Measurements from ENCODE around the gene CDKL1.

DNA sequence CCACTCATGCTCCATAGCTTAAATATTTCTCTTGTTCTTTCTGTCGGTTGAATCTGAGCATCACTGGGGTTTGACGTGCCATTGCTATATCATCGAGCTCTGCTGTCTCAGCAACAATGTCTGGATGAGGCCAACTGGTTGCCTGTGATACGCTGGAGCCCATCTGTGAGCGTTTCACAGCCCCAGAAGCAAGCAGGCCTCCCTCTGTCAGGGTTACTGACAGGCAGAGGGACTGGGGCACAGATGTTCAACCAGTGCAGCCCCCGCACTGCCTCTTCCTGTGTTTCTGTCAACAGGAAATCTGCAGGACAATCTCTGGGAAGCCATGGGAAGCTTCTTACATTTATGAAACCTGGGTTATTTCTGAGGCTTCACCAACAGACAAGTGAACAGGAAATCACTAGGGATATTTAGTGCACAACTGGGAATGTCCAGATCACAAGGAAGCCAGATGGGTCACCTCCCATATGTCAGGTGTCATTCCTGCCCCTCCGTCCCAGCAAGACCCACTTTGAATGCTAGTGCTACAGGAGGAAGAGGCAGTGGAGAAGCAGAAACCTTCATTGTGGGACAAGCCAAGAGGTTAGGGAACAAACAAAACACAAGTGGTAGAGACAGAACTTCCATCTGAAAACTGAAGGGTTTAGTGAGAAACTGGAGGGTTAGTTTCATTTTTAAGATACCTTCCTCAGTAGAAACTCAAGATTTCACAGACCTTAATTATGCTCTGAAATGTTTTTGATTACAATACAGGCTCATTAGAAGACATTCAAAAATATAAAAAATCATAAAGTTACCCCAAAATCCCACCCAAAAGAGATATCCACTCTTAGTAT, 60.5 kb downstream of the CDKL1 start:
- no peak for TF ChIP-seq EZH2 (IDR thresholded peaks at IDR 0.05; ENCODE audit: borderline replicate concordance, low read length)
- TF ChIP-seq, protein P1, sequence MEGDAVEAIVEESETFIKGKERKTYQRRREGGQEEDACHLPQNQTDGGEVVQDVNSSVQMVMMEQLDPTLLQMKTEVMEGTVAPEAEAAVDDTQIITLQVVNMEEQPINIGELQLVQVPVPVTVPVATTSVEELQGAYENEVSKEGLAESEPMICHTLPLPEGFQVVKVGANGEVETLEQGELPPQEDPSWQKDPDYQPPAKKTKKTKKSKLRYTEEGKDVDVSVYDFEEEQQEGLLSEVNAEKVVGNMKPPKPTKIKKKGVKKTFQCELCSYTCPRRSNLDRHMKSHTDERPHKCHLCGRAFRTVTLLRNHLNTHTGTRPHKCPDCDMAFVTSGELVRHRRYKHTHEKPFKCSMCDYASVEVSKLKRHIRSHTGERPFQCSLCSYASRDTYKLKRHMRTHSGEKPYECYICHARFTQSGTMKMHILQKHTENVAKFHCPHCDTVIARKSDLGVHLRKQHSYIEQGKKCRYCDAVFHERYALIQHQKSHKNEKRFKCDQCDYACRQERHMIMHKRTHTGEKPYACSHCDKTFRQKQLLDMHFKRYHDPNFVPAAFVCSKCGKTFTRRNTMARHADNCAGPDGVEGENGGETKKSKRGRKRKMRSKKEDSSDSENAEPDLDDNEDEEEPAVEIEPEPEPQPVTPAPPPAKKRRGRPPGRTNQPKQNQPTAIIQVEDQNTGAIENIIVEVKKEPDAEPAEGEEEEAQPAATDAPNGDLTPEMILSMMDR (IDR thresholded peaks at IDR 0.05; ENCODE audit: low read length) = no peak
